PC-9 (cell line): ENCODE results near the gene TMEM156.

Source experiments
- CTCF ChIP-seq: fragments of 200-600 bp; sonication (generic); conservative IDR thresholded peaks from 2 replicates; pipeline ENCODE4 v1.6.1; 2017; ENCODE audit warnings: mixed run types, antibody characterized with exemption, mild to moderate bottlenecking, moderate library complexity
- EZH2 ChIP-seq: fragments of 200-600 bp; sonication (generic); IDR thresholded peaks from 2 replicates; pipeline ENCODE4 v1.8.0; 2017; ENCODE audit warnings: antibody characterized with exemption, low read depth

GRCh38 chr4:39004758-39005157 is 27.5 kb downstream of the TMEM156 start:
- TF ChIP-seq CTCF (no peak), EZH2 (no peak)
